Astrocyte (in vitro differentiated cells and primary cell): ENCODE data around the gene DUOXA1. TPM values are rescaled to one million over a fixed set of nuclear protein-coding genes. Genes with fewer than 3 reads are reported as not detected.

Experiments used
- DNase-seq: peaks from one replicate; pipeline ENCODE4 v3.0.0-alpha.2; 2010; ENCODE audit warnings: low read depth
- FAIRE-seq: peaks from 2 replicates; lab custom pipeline; 2011; peaks lifted over from hg19 to GRCh38; lab: Jason Lieb, UNC
- H2AFZ ChIP-seq: 2 replicates; pipeline ENCODE4 v1.6.0; 2012; ENCODE audit warnings: low read depth, low read length, inconsistent platforms
- H3K27ac ChIP-seq: 2 replicates; pipeline ENCODE4 v1.5.1; 2011; ENCODE audit warnings: low read depth, low read length, inconsistent platforms
- H3K27me3 ChIP-seq: 2 replicates; pipeline ENCODE4 v1.6.0; 2011; ENCODE audit warnings: low read length, inconsistent platforms; ENCODE audit not compliant: insufficient read depth
- H3K36me3 ChIP-seq: 2 replicates; pipeline ENCODE4 v1.5.1; 2011; ENCODE audit warnings: low read length, inconsistent platforms; ENCODE audit not compliant: insufficient read depth
- H3K4me1 ChIP-seq: 2 replicates; pipeline ENCODE4 v1.5.1; 2011; ENCODE audit warnings: low read length, inconsistent platforms; ENCODE audit not compliant: insufficient read depth
- H3K4me2 ChIP-seq: 2 replicates; pipeline ENCODE4 v1.6.0; 2012; ENCODE audit warnings: low read length, inconsistent platforms
- H3K4me3 ChIP-seq: 2 replicates; pipeline ENCODE4 v1.5.1; 2011; ENCODE audit warnings: low read depth, mild to moderate bottlenecking, low read length, inconsistent platforms; ENCODE audit not compliant: insufficient read depth
- H3K79me2 ChIP-seq: 2 replicates; pipeline ENCODE4 v1.6.0; 2012; ENCODE audit warnings: mild to moderate bottlenecking, low read length, inconsistent platforms; ENCODE audit not compliant: insufficient read depth
- H3K9ac ChIP-seq: 2 replicates; pipeline ENCODE4 v1.6.0; 2012; ENCODE audit warnings: mild to moderate bottlenecking, low read length, inconsistent platforms
- H3K9me3 ChIP-seq: 2 replicates; pipeline ENCODE4 v1.5.1; 2012; ENCODE audit warnings: low read depth, mild to moderate bottlenecking, low read length, inconsistent platforms; ENCODE audit not compliant: insufficient read depth
- H4K20me1 ChIP-seq: 2 replicates; pipeline ENCODE4 v1.6.0; 2012; ENCODE audit warnings: low read length, inconsistent platforms; ENCODE audit not compliant: insufficient read depth
- H3K27ac Mint-ChIP-seq: one replicate; pipeline ENCODE4 v1.8.0; 2021; ENCODE audit warnings: mild to moderate bottlenecking, mixed read lengths; ENCODE audit not compliant: unreplicated experiment
- H3K27me3 Mint-ChIP-seq: one replicate; pipeline ENCODE4 v1.8.0; 2021; ENCODE audit warnings: low read depth, mixed read lengths; ENCODE audit not compliant: unreplicated experiment
- H3K36me3 Mint-ChIP-seq: one replicate; pipeline ENCODE4 v1.8.0; 2021; ENCODE audit warnings: low read depth, mixed read lengths; ENCODE audit not compliant: unreplicated experiment
- H3K4me1 Mint-ChIP-seq: one replicate; pipeline ENCODE4 v1.8.0; 2021; ENCODE audit warnings: low read depth, mixed read lengths; ENCODE audit not compliant: unreplicated experiment
- H3K4me3 Mint-ChIP-seq: one replicate; pipeline ENCODE4 v1.8.0; 2021; ENCODE audit warnings: mild to moderate bottlenecking, moderate library complexity, mixed read lengths; ENCODE audit not compliant: unreplicated experiment
- H3K9me3 Mint-ChIP-seq: one replicate; pipeline ENCODE4 v1.8.0; 2021; ENCODE audit warnings: mild to moderate bottlenecking, mixed read lengths; ENCODE audit not compliant: unreplicated experiment
- CTCF ChIP-seq: IDR thresholded peaks from 2 replicates; pipeline ENCODE4 v1.5.1; 2011; ENCODE audit warnings: low read depth, mild to moderate bottlenecking, inconsistent platforms, low read length, moderate library complexity; ENCODE audit not compliant: insufficient read depth
- EZH2 ChIP-seq: IDR thresholded peaks from 2 replicates; pipeline ENCODE4 v1.6.1; 2012; ENCODE audit warnings: mild to moderate bottlenecking, low read length, inconsistent platforms; ENCODE audit not compliant: insufficient read depth
- total RNA-seq: library from RNA; stranded (reverse); gene quantifications from 2 replicates; pipeline ENCODE4 v1.2.1, GENCODE V29; 2021

The DUOXA1 gene
- total RNA-seq, 1 donor from 2014 or later = 0.66 TPM

GRCh38 chr15:45112591-45113379 lies 16.9 kb downstream of the DUOXA1 start:
- TF ChIP-seq CTCF (no peak), EZH2 (peak; percentile 58)
- DNase-seq (no peak), FAIRE-seq (no peak)
- peak overlapping the region; percentile 47 for H2AFZ ChIP-seq
- H3K79me2 ChIP-seq = no peaks in the 10 kb centered on the region
- H3K9ac ChIP-seq = no peak overlapping the region
- Mint-ChIP-seq H3K27me3 (peaks cover 79% of the 10 kb centered on the region), H3K4me1 (no peaks in the 10 kb centered on the region), H3K36me3 (no peaks in the 10 kb centered on the region), H3K4me3 (no peak overlapping the region), H3K27ac (peak overlapping the region; percentile 34), H3K9me3 (peaks cover 6% of the 10 kb centered on the region)
- H3K9me3 ChIP-seq = no peaks in the 10 kb centered on the region
- H3K27me3 ChIP-seq = peaks cover 80% of the 10 kb centered on the region
- no peaks in the 10 kb centered on the region for H4K20me1 ChIP-seq
- H3K4me1 ChIP-seq = no peaks in the 10 kb centered on the region
- H3K27ac ChIP-seq = no peak overlapping the region
- peak overlapping the region; percentile 48 for H3K4me2 ChIP-seq
- H3K36me3 ChIP-seq = no peaks in the 10 kb centered on the region
- no peak overlapping the region for H3K4me3 ChIP-seq

DNA sequence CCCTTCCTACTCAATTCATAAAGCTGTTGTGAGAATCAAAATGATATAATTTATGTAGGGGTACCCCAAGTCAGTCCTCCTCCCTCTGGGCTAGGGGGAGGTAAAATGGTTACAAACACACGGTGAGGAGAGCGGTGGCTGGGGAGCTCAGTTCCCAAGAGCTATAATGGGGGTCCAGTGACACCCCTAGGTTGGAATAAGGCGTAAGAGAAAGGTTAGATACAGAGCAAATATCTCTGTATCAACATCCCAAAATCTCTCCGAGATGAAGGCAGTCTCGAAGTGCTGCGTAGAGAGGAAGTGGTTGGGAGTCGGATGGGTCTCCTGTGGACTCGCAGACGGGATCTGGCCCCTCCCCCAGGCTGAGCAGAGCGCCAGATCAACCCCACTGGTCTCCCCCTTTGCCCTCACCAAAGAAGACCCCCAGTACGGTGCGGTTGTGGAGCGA lies 17.5 kb downstream of the DUOXA1 start:
- no peak overlapping the region for H3K27ac ChIP-seq
- H3K27me3 ChIP-seq = peaks cover 74% of the 10 kb centered on the region
- Mint-ChIP-seq H3K36me3 (no peaks in the 10 kb centered on the region), H3K4me3 (no peak overlapping the region), H3K27ac (no peak overlapping the region), H3K9me3 (peaks cover 6% of the 10 kb centered on the region), H3K27me3 (peaks cover 75% of the 10 kb centered on the region), H3K4me1 (no peaks in the 10 kb centered on the region)
- H3K4me1 ChIP-seq = no peaks in the 10 kb centered on the region
- H3K4me2 ChIP-seq = peak overlapping the region; percentile 48
- no peaks in the 10 kb centered on the region for H3K79me2 ChIP-seq
- no peak for TF ChIP-seq CTCF
- no peak for TF ChIP-seq EZH2
- no peaks in the 10 kb centered on the region for H3K9me3 ChIP-seq
- no peak for FAIRE-seq
- H3K4me3 ChIP-seq = no peak overlapping the region
- peak overlapping the region; percentile 47 for H2AFZ ChIP-seq
- no peak for DNase-seq
- no peaks in the 10 kb centered on the region for H4K20me1 ChIP-seq
- H3K9ac ChIP-seq = no peak overlapping the region
- no peaks in the 10 kb centered on the region for H3K36me3 ChIP-seq
